Skeletal muscle tissue (tissue), 4 donors: Measurements from ENCODE around the gene S100A14. TPM values are rescaled to one million over a fixed set of nuclear protein-coding genes. Genes with fewer than 3 reads are reported as not detected.
A peak's percentile ranks its signal among the peaks of the same experiment; 100 is the strongest.

Source experiments
- H3K27ac ChIP-seq: one replicate; pipeline ENCODE4 v1.7.0; 2013; ENCODE audit warnings: mild to moderate bottlenecking, low read depth, low read length, inconsistent platforms
- H3K27me3 ChIP-seq, 3 donors: one replicate each; pipeline ENCODE4 v1.7.0; 2013; ENCODE audit warnings: low read length in 3 of 3; ENCODE audit not compliant: control insufficient read depth in 3 of 3, insufficient read depth in 3 of 3
- H3K36me3 ChIP-seq, 3 donors: one replicate each; pipeline ENCODE4 v1.7.0; 2013; ENCODE audit warnings: low read length in 3 of 3; ENCODE audit not compliant: control insufficient read depth in 3 of 3, insufficient read depth in 3 of 3
- H3K4me1 ChIP-seq, 3 donors: one replicate each; pipeline ENCODE4 v1.7.0; 2013; ENCODE audit warnings: low read length in 3 of 3, mild to moderate bottlenecking in 3 of 3; ENCODE audit not compliant: control insufficient read depth in 3 of 3, insufficient read depth in 3 of 3
- H3K4me3 ChIP-seq, 3 donors: one replicate each; pipeline ENCODE4 v1.7.0; 2013; ENCODE audit warnings: low read length in 3 of 3
- H3K9ac ChIP-seq, 3 donors: one replicate each; pipeline ENCODE4 v1.7.0; 2013; ENCODE audit warnings: low read length in 3 of 3, mild to moderate bottlenecking in 3 of 3, moderate library complexity in 2 of 3, low read depth in 1 of 3
- H3K9me3 ChIP-seq, 3 donors: one replicate each; pipeline ENCODE4 v1.7.0; 2013; ENCODE audit warnings: low read length in 3 of 3; ENCODE audit not compliant: control insufficient read depth in 3 of 3
- total RNA-seq: library from RNA; depleted of rRNA; stranded (reverse); fragments of >200 nt; gene quantifications from one replicate; pipeline ENCODE4 v1.2.3, GENCODE V29; 2014
- donor health status: Osteomylitis.

S100A14 gene
- total RNA-seq, 1 donor from 2014 or later: not detected

- no peaks in the 10 kb centered on the region for H3K27me3 ChIP-seq
Observed at GRCh38 chr1:153623101-153623500, 7.0 kb upstream of the S100A14 start.

GRCh38 chr1:153619171-153619570 lies 3.0 kb upstream of the S100A14 start:
- H3K9me3 ChIP-seq: no peaks in the 10 kb centered on the region
- peaks cover 4 to 10% (median 6%) of the 10 kb centered on the region in 3 donors for H3K36me3 ChIP-seq
- H3K9ac ChIP-seq: no peak overlapping the region
- H3K27ac ChIP-seq: no peak overlapping the region
- H3K4me1 ChIP-seq: peaks cover 3 to 18% (median 17%) of the 10 kb centered on the region in 3 donors
- H3K4me3 ChIP-seq: no peak overlapping the region
- H3K27me3 ChIP-seq: no peaks in the 10 kb centered on the region

More at GRCh38 chr1:153623101-153623500, 7.0 kb upstream of the S100A14 start:
- H3K4me1 ChIP-seq: peaks cover 21 to 26% (median 25%) of the 10 kb centered on the region in 3 donors
- H3K27ac ChIP-seq: no peak overlapping the region
- peaks cover 7 to 10% (median 8%) of the 10 kb centered on the region in 3 donors for H3K36me3 ChIP-seq
- H3K4me3 ChIP-seq: no peak overlapping the region
- no peaks in the 10 kb centered on the region for H3K9me3 ChIP-seq
- no peak overlapping the region for H3K9ac ChIP-seq

DNA sequence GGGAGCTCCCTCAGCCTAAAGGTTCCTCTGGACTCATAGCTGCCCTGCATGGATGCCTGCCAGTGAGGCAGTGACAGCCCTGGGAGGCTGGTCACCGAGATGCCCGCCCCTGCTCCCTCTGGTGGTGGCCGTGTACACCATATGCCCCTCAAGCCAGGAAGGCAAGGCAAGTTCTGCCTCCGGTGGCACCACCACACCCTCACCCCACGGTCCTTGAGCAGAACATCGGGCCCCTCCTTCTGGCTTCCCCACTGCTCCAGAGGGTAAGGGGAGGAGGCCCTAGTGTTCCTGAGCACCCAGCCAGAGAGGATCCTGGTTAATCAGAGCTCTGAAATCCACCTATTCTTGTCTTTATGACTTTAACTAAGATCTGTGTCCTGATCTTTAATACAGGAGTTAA lies 1.5 kb upstream of the S100A14 start:
- no peak overlapping the region for H3K27ac ChIP-seq
- no peak overlapping the region for H3K4me3 ChIP-seq
- no peaks in the 10 kb centered on the region for H3K27me3 ChIP-seq
- no peak overlapping the region for H3K9ac ChIP-seq
- no peaks in the 10 kb centered on the region for H3K9me3 ChIP-seq
- H3K4me1 ChIP-seq: peaks cover 7 to 20% (median 20%) of the 10 kb centered on the region in 3 donors
- H3K36me3 ChIP-seq: peaks cover 0 to 7% (median 6%) of the 10 kb centered on the region in 3 donors

- Histone ChIP-seq H3K4me1 (peaks cover 11 to 25% (median 24%) of the 10 kb centered on the region in 3 donors), H3K9ac (no peak overlapping the region), H3K9me3 (no peaks in the 10 kb centered on the region), H3K27me3 (no peaks in the 10 kb centered on the region), H3K4me3 (no peak overlapping the region), H3K27ac (no peak overlapping the region), H3K36me3 (peaks cover 0 to 6% (median 6%) of the 10 kb centered on the region in 3 donors)
Observed at GRCh38 chr1:153616917-153617311, 789 bp upstream of the S100A14 start.

GRCh38 chr1:153615406-153615805 lies 719 bp downstream of the S100A14 start:
- Histone ChIP-seq H3K36me3 (peaks cover 0 to 6% (median 6%) of the 10 kb centered on the region in 3 donors), H3K9ac (no peak overlapping the region), H3K27me3 (no peaks in the 10 kb centered on the region), H3K4me3 (no peak overlapping the region), H3K9me3 (no peaks in the 10 kb centered on the region), H3K27ac (no peak overlapping the region), H3K4me1 (peaks cover 19 to 38% (median 34%) of the 10 kb centered on the region in 3 donors)

GRCh38 chr1:153614906-153615305 lies 1.2 kb downstream of the S100A14 start:
- H3K9me3 ChIP-seq: no peaks in the 10 kb centered on the region
- peaks cover 0 to 6% (median 6%) of the 10 kb centered on the region in 3 donors for H3K36me3 ChIP-seq
- H3K27ac ChIP-seq: no peak overlapping the region
- no peak overlapping the region for H3K4me3 ChIP-seq
- no peak overlapping the region for H3K9ac ChIP-seq
- H3K27me3 ChIP-seq: no peaks in the 10 kb centered on the region
- H3K4me1 ChIP-seq: peaks cover 24 to 43% (median 38%) of the 10 kb centered on the region in 3 donors

GRCh38 chr1:153614189-153614900 lies 1.8 kb downstream of the S100A14 start:
- Histone ChIP-seq H3K9me3 (no peaks in the 10 kb centered on the region), H3K36me3 (peaks cover 0 to 6% (median 5%) of the 10 kb centered on the region in 3 donors), H3K4me3 (no peak overlapping the region), H3K4me1 (peaks cover 29 to 48% (median 44%) of the 10 kb centered on the region in 3 donors), H3K27ac (no peak overlapping the region), H3K27me3 (no peaks in the 10 kb centered on the region), H3K9ac (no peak overlapping the region)

DNA sequence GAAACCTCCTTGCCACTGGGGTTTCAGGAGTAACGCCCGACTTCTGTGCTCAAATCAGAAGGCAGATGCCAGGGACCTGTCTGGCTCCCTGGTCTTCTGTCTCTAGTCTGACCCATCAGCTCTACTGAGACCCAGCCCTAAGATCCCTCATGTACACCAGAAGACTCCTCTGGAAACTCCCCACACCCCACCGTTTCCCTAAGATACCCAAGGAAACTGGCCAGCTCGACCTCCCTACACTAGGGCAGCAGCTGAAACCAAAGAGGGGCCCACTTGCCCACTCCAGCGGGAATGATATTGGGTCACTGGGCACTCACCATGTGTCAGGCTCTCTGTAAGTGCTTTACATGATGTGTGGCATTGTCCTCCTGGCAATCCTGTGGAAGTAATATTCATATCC lies 2.7 kb downstream of the S100A14 start:
- no peaks in the 10 kb centered on the region for H3K27me3 ChIP-seq
- peak overlapping the region; percentile 61 to 91 (median 89) for H3K9ac ChIP-seq
- peaks cover 39 to 58% (median 53%) of the 10 kb centered on the region in 3 donors for H3K4me1 ChIP-seq
- peak overlapping the region; percentile 80 for H3K27ac ChIP-seq
- no peaks in the 10 kb centered on the region for H3K9me3 ChIP-seq
- H3K36me3 ChIP-seq: peaks cover 0 to 4% (median 0%) of the 10 kb centered on the region in 3 donors
- H3K4me3 ChIP-seq: peak overlapping the region; percentile 43 to 86 (median 77)

DNA sequence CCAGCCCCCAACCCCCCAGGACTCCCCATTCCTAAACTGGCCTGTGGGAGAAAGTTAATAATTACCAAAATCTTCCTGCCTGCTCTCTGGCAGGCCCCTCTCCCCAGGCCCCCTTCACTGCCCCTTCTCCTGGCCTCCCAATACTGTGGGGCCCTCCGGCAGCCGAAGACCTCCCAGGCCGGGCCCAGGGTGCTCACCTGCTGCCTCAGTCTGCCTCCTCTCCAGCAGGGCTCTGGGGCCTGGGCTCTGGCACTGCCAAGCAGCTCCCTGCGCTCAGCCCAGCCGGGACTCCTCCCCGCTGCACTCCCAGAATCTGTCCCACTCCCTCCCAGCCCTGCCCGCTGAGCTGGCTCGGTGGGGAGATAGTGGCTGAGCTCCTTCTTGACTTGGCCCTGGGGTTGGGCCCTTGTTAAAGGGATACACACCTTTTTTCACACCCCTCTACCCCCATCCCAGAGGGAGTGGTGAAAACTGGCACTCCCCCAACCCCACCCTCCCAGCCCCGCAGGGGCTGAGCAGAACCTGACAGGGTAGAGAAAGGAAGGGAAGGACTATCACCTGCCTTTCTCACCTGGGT lies 3.3 kb downstream of the S100A14 start, which contains the start of gene S100A16:
S100A16 (minus strand) TSS at position 383 of the 577 bp plus-strand sequence. CDS start 4,986 bp downstream, outside the sequence.
- H3K9me3 ChIP-seq: no peaks in the 10 kb centered on the region
- peak within 1 kb of the TSS; percentile 77 to 86 (median 79) for H3K4me3 ChIP-seq
- peaks cover 43 to 63% (median 58%) of the 10 kb centered on the region in 3 donors for H3K4me1 ChIP-seq
- peak within 1 kb of the TSS; percentile 87 to 91 (median 89) for H3K9ac ChIP-seq
- H3K27me3 ChIP-seq: no peaks in the 10 kb centered on the region
- H3K36me3 ChIP-seq: peaks cover 0 to 1% (median under 1%) of the 10 kb centered on the region in 3 donors
- H3K27ac ChIP-seq: peak within 1 kb of the TSS; percentile 80
